OCI-LY7 (cell line): Measurements from ENCODE around the gene NARS2.

Experiments used
- CTCF ChIP-seq: fragments of 200-600 bp; sonication (generic); conservative IDR thresholded peaks from 2 replicates; pipeline ENCODE4 v1.5.1; 2014; ENCODE audit warnings: mild to moderate bottlenecking, antibody characterized with exemption, low read length, moderate library complexity, mixed read lengths
- EZH2phosphoT487 ChIP-seq: fragments of 200-600 bp; sonication (generic); IDR thresholded peaks from 2 replicates; pipeline ENCODE4 v1.6.1; 2018; ENCODE audit warnings: low read depth, borderline replicate concordance, mild to moderate bottlenecking, mixed run types, antibody characterized with exemption, low read length, moderate library complexity, mixed read lengths

- TF ChIP-seq CTCF, result no peak
- no peak for TF ChIP-seq EZH2phosphoT487
Observed at GRCh38 chr11:78424334-78425270, 150.1 kb downstream of the NARS2 start.
